ENCODE measurements around the gene ANXA6.
A peak's percentile ranks its signal among the peaks of the same experiment; 100 is the strongest.

ANXA6 gene

DNA sequence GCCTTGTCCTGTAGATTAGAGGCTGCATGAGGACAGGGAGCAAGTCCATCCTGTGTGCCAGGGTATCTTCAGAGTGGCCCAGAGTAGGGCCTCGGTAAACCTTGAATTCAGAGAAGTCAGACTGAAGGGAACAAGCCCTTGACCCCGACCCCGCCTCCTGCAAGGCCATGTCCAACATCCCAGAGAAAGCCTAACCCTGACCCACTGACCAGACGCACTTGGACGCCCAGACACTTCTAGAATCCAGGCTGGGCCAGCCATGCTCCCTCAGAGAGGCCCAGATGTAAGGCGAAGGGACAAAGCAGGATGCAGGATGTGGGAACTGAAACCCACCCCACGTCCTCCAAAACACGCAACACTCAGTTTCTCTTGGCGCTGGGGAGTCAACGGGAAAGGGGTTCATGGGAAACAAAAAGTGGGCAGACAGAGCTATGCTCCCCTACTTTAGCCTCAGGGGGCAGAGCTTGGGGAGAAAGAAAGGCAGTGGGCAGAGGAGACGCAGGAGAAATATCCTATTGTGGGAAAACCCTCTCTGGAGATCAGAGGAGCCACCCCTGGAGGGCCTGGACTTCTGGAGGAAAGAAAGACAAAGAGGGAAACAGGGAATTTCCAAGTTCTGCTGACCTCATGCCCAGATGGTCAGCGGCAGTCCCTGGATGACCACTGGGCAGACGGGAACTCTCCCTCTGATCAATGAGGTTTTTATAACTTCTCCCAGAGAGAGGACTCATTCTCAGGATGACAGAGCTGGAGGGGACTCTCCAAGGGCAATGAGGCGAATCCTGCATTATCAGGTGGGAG is 89.7 kb downstream of the ANXA6 start:
- H3K27me3 ChIP-seq (ENCODE audit: insufficient read depth, low read depth), result no peaks in the 10 kb centered on the region
- TF ChIP-seq, protein P1, sequence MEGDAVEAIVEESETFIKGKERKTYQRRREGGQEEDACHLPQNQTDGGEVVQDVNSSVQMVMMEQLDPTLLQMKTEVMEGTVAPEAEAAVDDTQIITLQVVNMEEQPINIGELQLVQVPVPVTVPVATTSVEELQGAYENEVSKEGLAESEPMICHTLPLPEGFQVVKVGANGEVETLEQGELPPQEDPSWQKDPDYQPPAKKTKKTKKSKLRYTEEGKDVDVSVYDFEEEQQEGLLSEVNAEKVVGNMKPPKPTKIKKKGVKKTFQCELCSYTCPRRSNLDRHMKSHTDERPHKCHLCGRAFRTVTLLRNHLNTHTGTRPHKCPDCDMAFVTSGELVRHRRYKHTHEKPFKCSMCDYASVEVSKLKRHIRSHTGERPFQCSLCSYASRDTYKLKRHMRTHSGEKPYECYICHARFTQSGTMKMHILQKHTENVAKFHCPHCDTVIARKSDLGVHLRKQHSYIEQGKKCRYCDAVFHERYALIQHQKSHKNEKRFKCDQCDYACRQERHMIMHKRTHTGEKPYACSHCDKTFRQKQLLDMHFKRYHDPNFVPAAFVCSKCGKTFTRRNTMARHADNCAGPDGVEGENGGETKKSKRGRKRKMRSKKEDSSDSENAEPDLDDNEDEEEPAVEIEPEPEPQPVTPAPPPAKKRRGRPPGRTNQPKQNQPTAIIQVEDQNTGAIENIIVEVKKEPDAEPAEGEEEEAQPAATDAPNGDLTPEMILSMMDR (conservative IDR thresholded peaks at IDR 0.05; ENCODE audit: low read depth, low read length), result no peak
- H3K9ac ChIP-seq, result peak overlapping the region; percentile 14; the same call in 1 of the 2 replicates
- H3K4me1 ChIP-seq (ENCODE audit: low read depth, poor library complexity, severe bottlenecking), result peaks cover 89% of the 10 kb centered on the region
- peak overlapping the region; percentile 95 for H3K4me2 ChIP-seq
- H3K79me2 ChIP-seq (ENCODE audit: insufficient read depth, low read depth), result peaks cover 62% of the 10 kb centered on the region
- no peaks in the 10 kb centered on the region; the same call in 1 of the 2 replicates for H3K36me3 ChIP-seq (ENCODE audit: insufficient read depth)
- H3K4me3 ChIP-seq (IDR thresholded peaks at IDR 0.05; ENCODE audit: insufficient read depth, low read depth, low read length), result no peak overlapping the region
- H2AFZ ChIP-seq (ENCODE audit: low read depth), result no peak overlapping the region
- peak overlapping the region; percentile 69 for H3K27ac ChIP-seq
- H4K20me1 ChIP-seq (ENCODE audit: insufficient read depth), result no peaks in the 10 kb centered on the region

DNA sequence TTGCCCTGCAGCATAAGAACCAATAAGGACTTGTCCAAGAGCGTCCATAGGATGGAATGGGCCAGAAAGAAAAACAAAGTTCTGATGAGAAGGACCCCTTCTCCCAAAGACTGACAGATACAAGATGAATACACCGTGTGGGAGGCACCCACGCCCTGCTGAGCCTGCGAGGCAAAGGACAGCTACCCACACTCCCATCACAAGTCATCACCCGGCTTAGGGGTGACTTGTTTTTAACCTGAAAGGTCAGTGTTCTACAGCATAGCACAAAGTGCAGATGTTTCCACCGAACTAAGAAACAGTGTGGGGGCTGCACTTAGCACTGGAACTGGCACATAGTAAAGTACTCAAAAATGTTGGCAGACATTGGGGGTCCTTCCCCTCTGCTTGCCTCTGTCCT is 90.7 kb downstream of the ANXA6 start:
- no peak overlapping the region for H3K27ac ChIP-seq
- H3K4me3 ChIP-seq (IDR thresholded peaks at IDR 0.05; ENCODE audit: insufficient read depth, low read depth, low read length), result no peak overlapping the region
- TF ChIP-seq, protein P1 (conservative IDR thresholded peaks at IDR 0.05; ENCODE audit: low read depth, low read length), result no peak
- peaks cover 56% of the 10 kb centered on the region for H3K79me2 ChIP-seq (ENCODE audit: insufficient read depth, low read depth)
- H3K27me3 ChIP-seq (ENCODE audit: insufficient read depth, low read depth), result no peaks in the 10 kb centered on the region
- no peaks in the 10 kb centered on the region for H4K20me1 ChIP-seq (ENCODE audit: insufficient read depth)
- H3K4me1 ChIP-seq (ENCODE audit: low read depth, poor library complexity, severe bottlenecking), result peaks cover 89% of the 10 kb centered on the region
- no peak overlapping the region for H3K4me2 ChIP-seq
- no peak overlapping the region for H2AFZ ChIP-seq (ENCODE audit: low read depth)
- no peak overlapping the region for H3K9ac ChIP-seq
- no peaks in the 10 kb centered on the region; the same call in 1 of the 2 replicates for H3K36me3 ChIP-seq (ENCODE audit: insufficient read depth)

DNA sequence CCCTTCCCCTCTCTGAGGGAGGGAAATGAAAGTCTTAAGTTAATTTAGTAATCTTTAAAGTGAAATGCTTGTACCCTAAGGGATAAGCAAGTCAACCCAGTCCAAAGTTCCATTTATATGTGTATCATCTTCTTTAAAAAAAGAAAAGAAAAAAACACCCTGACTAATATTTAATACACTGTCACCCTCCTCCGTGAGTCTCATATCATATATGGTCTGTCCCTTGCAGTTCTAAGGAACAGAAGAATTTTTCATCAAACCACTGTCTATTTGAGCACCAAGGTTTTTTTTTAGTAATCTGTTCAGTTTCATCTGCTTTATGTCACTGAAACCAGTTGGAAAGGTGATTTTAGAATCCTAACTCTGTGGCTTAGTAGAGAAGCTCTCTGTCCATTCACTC is 92.0 kb downstream of the ANXA6 start:
- Histone ChIP-seq H3K4me3 (IDR thresholded peaks at IDR 0.05; ENCODE audit: insufficient read depth, low read depth, low read length) (no peak overlapping the region), H3K4me2 (peak overlapping the region; percentile 38), H2AFZ (ENCODE audit: low read depth) (no peak overlapping the region), H3K79me2 (ENCODE audit: insufficient read depth, low read depth) (peaks cover 46% of the 10 kb centered on the region), H3K36me3 (ENCODE audit: insufficient read depth) (no peaks in the 10 kb centered on the region; the same call in 1 of the 2 replicates), H3K4me1 (ENCODE audit: low read depth, poor library complexity, severe bottlenecking) (peaks cover 86% of the 10 kb centered on the region), H3K27me3 (ENCODE audit: insufficient read depth, low read depth) (no peaks in the 10 kb centered on the region), H4K20me1 (ENCODE audit: insufficient read depth) (no peaks in the 10 kb centered on the region), H3K9ac (no peak overlapping the region), H3K27ac (peak overlapping the region; percentile 31; the same call in 1 of the 2 replicates)
- TF ChIP-seq, protein P1 (conservative IDR thresholded peaks at IDR 0.05; ENCODE audit: low read depth, low read length), result no peak

DNA sequence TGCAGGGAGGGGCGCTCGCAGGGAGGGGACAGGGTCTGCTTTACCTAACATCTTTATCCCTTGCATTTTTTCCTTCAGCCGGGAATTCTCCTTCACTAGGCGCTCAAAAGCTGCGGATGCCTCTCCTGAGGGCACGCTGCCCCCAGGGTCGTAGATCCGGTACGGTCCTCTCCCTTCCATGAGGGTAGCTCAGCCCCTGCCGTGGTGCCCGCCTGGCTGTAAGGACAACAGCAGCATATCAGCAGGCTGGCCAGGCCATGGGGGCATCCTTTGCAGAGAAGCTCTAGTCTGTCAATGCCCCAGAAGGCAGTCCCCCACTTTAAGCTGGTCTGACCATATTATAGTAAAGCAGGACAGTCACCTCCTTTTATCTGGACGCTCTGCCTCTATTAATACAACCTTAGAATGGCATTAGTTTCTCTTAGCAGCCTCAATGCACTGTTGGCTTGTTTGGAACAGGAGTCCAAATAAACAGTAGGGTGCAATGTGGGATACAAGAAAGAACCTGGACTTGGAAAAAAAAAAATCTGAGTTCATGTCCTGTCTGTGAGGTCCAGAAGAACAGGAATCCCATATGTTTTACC is 92.6 kb downstream of the ANXA6 start:
- H3K36me3 ChIP-seq (ENCODE audit: insufficient read depth), result no peaks in the 10 kb centered on the region; the same call in 1 of the 2 replicates
- H3K9ac ChIP-seq, result no peak overlapping the region
- H3K4me3 ChIP-seq (IDR thresholded peaks at IDR 0.05; ENCODE audit: insufficient read depth, low read depth, low read length), result no peak overlapping the region
- peak overlapping the region; percentile 31; the same call in 1 of the 2 replicates for H3K27ac ChIP-seq
- H3K27me3 ChIP-seq (ENCODE audit: insufficient read depth, low read depth), result no peaks in the 10 kb centered on the region
- H3K79me2 ChIP-seq (ENCODE audit: insufficient read depth, low read depth), result peaks cover 43% of the 10 kb centered on the region
- no peak overlapping the region for H2AFZ ChIP-seq (ENCODE audit: low read depth)
- TF ChIP-seq, protein P1 (conservative IDR thresholded peaks at IDR 0.05; ENCODE audit: low read depth, low read length), result no peak
- peaks cover 86% of the 10 kb centered on the region for H3K4me1 ChIP-seq (ENCODE audit: low read depth, poor library complexity, severe bottlenecking)
- H3K4me2 ChIP-seq, result peak overlapping the region; percentile 38; the same call in 1 of the 2 replicates
- no peaks in the 10 kb centered on the region for H4K20me1 ChIP-seq (ENCODE audit: insufficient read depth)
